LNCaP clone FGC (cell line): ENCODE measurements around the gene PSMB9.

Source experiments
- DNase-seq: peaks from one replicate; pipeline ENCODE4 v3.0.0-alpha.2; 2011; ENCODE audit warnings: low read depth
- H3K4me3 ChIP-seq: 2 replicates; pipeline ENCODE4 v1.5.1; 2011; ENCODE audit warnings: mild to moderate bottlenecking, low read depth, low read length, control low read depth
- TF ChIP-seq, protein P1 (sequence below): IDR thresholded peaks from 2 replicates; pipeline ENCODE4 v1.5.1; 2012; ENCODE audit warnings: mild to moderate bottlenecking; ENCODE audit not compliant: control insufficient read depth, insufficient read depth; ENCODE audit errors: extremely low read depth

PSMB9 gene

DNA sequence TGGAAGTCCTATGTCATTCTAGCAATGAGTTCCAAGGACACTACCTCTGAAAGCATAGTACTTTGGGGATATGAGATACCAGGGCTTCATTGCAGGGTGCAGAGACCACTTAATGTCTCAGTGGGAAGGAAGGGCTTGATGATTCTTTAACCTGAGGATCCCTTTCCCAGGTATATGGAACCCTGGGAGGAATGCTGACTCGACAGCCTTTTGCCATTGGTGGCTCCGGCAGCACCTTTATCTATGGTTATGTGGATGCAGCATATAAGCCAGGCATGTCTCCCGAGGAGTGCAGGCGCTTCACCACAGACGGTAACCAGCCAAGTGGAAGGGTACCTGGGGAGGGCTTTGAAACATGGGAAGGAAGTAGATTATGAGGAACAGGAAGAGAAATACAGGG lies 4.2 kb downstream of the PSMB9 start:
- TF ChIP-seq, protein P1, sequence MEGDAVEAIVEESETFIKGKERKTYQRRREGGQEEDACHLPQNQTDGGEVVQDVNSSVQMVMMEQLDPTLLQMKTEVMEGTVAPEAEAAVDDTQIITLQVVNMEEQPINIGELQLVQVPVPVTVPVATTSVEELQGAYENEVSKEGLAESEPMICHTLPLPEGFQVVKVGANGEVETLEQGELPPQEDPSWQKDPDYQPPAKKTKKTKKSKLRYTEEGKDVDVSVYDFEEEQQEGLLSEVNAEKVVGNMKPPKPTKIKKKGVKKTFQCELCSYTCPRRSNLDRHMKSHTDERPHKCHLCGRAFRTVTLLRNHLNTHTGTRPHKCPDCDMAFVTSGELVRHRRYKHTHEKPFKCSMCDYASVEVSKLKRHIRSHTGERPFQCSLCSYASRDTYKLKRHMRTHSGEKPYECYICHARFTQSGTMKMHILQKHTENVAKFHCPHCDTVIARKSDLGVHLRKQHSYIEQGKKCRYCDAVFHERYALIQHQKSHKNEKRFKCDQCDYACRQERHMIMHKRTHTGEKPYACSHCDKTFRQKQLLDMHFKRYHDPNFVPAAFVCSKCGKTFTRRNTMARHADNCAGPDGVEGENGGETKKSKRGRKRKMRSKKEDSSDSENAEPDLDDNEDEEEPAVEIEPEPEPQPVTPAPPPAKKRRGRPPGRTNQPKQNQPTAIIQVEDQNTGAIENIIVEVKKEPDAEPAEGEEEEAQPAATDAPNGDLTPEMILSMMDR = no peak

DNA sequence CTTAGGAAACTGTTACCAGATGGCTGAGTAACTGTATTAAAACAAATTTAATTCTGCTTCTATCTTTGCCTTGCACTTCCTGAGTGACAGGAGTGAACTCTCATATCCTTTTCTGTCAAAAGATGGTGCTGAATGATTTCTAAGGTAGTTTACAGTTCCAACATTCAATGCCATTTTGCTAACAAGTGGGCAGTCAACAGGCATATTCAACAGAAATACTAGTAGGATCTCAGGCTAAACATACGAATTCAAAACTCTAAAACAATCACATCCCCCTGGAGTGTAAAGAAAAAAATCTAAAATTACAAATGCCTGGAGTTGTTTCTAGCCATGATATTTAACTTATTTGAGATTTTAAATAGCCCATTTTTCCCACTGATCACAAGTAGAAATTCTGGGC lies 6.7 kb downstream of the PSMB9 start:
- no peak overlapping the region for H3K4me3 ChIP-seq
- TF ChIP-seq, protein P1 = no peak
- DNase-seq = no peak

More for the DNA sequence above, 4.2 kb downstream of the PSMB9 start:
- DNase-seq = no peak
- no peak overlapping the region for H3K4me3 ChIP-seq

DNA sequence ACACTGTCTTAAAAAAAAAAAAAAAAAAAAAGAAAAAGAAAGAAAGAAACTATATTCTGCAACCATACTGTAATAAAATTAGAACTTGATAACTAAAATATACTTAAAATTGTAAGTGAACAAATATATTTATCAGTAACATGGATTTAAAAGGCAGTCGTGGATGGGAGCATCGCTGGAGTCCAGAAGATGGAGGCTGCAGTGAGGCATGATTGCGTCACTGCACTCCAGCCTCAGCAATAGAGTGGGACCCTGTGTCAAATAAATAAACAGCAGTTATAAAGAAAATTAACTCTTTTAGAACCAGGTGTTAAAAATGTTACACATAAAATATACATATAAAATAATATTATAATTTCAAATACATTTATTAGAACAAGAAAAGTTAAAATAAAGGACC lies 8.7 kb downstream of the PSMB9 start:
- TF ChIP-seq, protein P1 = no peak
- no peak for DNase-seq
- H3K4me3 ChIP-seq = no peak overlapping the region

DNA sequence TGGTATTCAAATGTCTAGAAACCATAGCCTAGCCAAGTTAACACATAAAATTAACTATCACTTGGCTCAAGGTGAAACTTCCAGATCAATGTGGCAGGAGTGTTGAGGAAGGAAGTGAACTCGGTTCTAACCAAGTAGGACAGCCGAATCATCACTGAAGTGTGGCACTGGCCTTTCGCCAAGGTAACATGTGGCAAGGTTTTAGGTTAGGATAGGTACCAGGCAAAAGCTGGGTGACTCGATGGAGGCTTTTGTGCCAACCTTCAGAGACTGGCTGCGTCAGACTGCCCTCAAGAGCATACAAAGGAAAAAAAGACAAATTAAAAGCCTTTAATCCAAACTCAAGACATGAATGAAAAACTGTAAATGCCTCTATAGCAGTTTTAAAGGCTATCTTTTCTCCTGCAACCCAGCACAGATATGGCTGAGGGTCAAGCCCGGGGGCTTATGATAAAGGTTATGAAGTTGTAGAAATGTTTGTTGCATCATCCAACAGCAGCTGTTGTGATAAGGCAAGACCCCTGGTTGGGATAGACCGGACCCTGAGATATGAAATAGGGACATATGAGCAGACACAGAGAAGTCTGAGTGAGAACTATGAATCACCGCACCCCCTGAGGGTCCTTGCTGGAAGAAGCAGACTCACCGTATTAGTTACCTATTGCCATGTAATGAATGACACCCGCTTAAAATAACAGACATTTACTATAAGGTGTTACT lies 11.9 kb downstream of the PSMB9 start:
- DNase-seq = no peak
- TF ChIP-seq, protein P1 = no peak
- no peak overlapping the region for H3K4me3 ChIP-seq

DNA sequence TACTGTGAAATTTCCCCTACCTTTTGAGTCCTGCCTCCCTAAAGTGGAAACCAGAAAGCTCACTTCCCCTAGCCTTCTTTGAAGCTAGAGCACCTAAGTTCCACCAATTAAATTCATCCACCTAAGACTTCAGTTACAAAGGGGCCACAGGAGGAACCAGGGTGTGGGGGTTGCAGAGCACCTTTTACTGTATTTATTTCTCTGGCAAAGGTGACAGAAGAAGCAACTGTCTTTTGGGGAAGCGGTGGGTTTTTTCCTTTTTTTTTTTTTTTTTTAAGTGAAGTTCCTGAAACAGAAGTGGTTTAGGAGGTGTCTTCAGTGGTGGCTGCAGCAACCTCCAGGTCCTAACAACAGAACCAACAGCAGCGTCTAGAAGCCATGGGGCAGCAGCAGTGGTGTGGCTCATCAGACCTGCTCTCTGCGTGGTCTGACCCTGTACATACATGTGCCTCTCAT lies 13.1 kb downstream of the PSMB9 start:
- no peak for DNase-seq
- no peak overlapping the region for H3K4me3 ChIP-seq
- TF ChIP-seq, protein P1 = no peak

DNA sequence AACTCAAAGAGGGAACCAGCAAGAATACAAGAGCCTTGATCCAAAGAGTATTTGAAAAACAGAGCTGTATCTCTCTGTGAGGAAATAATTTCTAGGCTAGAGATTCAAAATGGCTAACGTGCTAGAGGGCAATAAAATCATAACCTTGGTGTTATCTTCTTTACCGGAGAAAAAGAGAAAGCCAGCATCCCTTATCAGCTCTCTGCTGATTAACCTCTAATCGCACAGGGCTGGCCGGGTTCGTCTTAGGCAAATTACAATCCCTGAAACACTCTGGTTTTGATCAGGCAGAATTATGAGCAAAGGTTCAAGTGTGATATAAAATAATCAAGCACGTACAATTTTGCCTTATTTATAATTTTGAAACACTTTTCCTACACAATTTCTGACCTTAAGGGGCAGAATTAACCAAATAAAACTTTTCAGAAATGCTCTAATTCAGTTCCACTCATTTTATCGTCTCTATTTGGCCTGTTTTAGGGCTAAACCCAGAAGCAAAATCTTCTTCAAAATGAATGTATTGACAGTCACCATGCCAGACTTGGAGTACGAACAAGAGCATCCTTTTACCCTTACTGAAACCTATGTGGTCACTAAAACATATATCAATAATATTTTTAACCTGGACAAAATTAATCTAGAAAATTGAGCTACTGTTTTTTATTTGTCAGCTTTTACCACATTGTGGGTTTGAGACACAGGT lies 13.7 kb downstream of the PSMB9 start:
- TF ChIP-seq, protein P1 = no peak
- DNase-seq = no peak
- no peak overlapping the region for H3K4me3 ChIP-seq
